HepG2 (cell line): Measurements from ENCODE around the gene SINHCAF. TPM values are rescaled to one million over a fixed set of nuclear protein-coding genes. Genes with fewer than 3 reads are reported as not detected.

Source experiments
- KLF9 ChIP-seq: IDR thresholded peaks from 2 replicates; pipeline ENCODE4 v1.6.1; 2016; ENCODE audit warnings: low read depth
- MBNL3 ChIP-seq: fragments of 250-450 bp; sonication (Bioruptor Pico); conservative IDR thresholded peaks from 2 replicates; pipeline ENCODE4 v1.8.0; 2022; ENCODE audit warnings: mild to moderate bottlenecking, inconsistent platforms
- MXI1 ChIP-seq: IDR thresholded peaks from 3 replicates; pipeline ENCODE4 v1.6.1; 2012; ENCODE audit warnings: low read depth, low read length, inconsistent platforms, borderline replicate concordance
- NFYB ChIP-seq: sonication (generic); formaldehyde crosslinking; IDR thresholded peaks from 2 replicates; pipeline ENCODE4 v1.4.0; 2020; ENCODE audit warnings: missing genetic modification reagents
- POGK ChIP-seq: sonication (generic); formaldehyde crosslinking; conservative IDR thresholded peaks from 2 replicates; pipeline ENCODE4 v1.8.0; 2022; ENCODE audit warnings: mild to moderate bottlenecking, moderate library complexity, missing genetic modification reagents
- SIN3A ChIP-seq: IDR thresholded peaks from 2 replicates; pipeline ENCODE4 v1.6.1; 2011; ENCODE audit warnings: low read depth, mild to moderate bottlenecking, control low read depth, low read length, borderline replicate concordance
- SKIL ChIP-seq: sonication (generic); formaldehyde crosslinking; IDR thresholded peaks from 2 replicates; pipeline ENCODE4 v1.8.0; 2022; ENCODE audit warnings: missing genetic modification reagents, mild to moderate bottlenecking, moderate library complexity, borderline replicate concordance
- TBX2 ChIP-seq: sonication (generic); formaldehyde crosslinking; IDR thresholded peaks from 2 replicates; pipeline ENCODE4 v1.5.0; 2020; ENCODE audit warnings: missing genetic modification reagents, mild to moderate bottlenecking, borderline replicate concordance
- XRCC5 ChIP-seq: fragments of 200-400 bp; formaldehyde crosslinking; optimal IDR thresholded peaks from 2 replicates; pipeline ENCODE3; 2017; ENCODE audit warnings: mild to moderate bottlenecking, low read length
- ZFY ChIP-seq: sonication (generic); formaldehyde crosslinking; IDR thresholded peaks from 2 replicates; pipeline ENCODE4 v1.4.0; 2020; ENCODE audit warnings: missing genetic modification reagents
- ZFYVE20 ChIP-seq: sonication (generic); formaldehyde crosslinking; IDR thresholded peaks from 2 replicates; pipeline ENCODE4 v1.8.0; 2023; ENCODE audit warnings: low read depth, mild to moderate bottlenecking, moderate library complexity, missing genetic modification reagents, borderline replicate concordance
- ZKSCAN5 ChIP-seq: sonication (generic); formaldehyde crosslinking; IDR thresholded peaks from 2 replicates; pipeline ENCODE4 v1.5.1; 2020; ENCODE audit warnings: mild to moderate bottlenecking, missing genetic modification reagents
- ZNF432 ChIP-seq: sonication (generic); formaldehyde crosslinking; IDR thresholded peaks from 2 replicates; pipeline ENCODE4 v1.5.0; 2020; ENCODE audit warnings: missing genetic modification reagents, mild to moderate bottlenecking, borderline replicate concordance
- ZNF567 ChIP-seq: sonication (generic); formaldehyde crosslinking; IDR thresholded peaks from 2 replicates; pipeline ENCODE4 v1.8.1; 2023; ENCODE audit warnings: mild to moderate bottlenecking, missing genetic modification reagents, borderline replicate concordance
- ZNF704 ChIP-seq: sonication (generic); formaldehyde crosslinking; IDR thresholded peaks from 2 replicates; pipeline ENCODE4 v1.8.1; 2023; ENCODE audit warnings: mild to moderate bottlenecking, inconsistent platforms, moderate library complexity, missing genetic modification reagents, borderline replicate concordance
- ZNF792 ChIP-seq: IDR thresholded peaks from 2 replicates; pipeline ENCODE4 v1.6.1; 2016
- polyA plus RNA-seq, 8 experiments: library from polyadenylated mRNA; depleted of rRNA in 3 of 8; stranded (reverse) in 7 of 8; unstranded in 1 of 8; fragments of >200 nt; fragmentation: Illumina TruSeq in 4 of 8; extraction: Trizol in 4 of 8; gene quantifications; 2 replicates each; pipeline versions ENCODE4 v1.2.1 to v1.2.3, GENCODE V29; 2011 to 2016; ENCODE audit warnings: low read depth in 4 of 8, missing spikeins in 1 of 8, mixed read lengths in 1 of 8; ENCODE audit not compliant: insufficient read depth in 1 of 8
- total RNA-seq, 5 experiments: library from RNA; depleted of rRNA; stranded (reverse); fragments of >200 nt; fragmentation: Illumina TruSeq; extraction: Trizol; gene quantifications; 2 replicates each; pipeline ENCODE4 v1.2.3, GENCODE V29; 2016; ENCODE audit warnings: low read depth in 1 of 5
- TF ChIP-seq, protein P1 (sequence below): sonication (generic); formaldehyde crosslinking; IDR thresholded peaks from 2 replicates; pipeline ENCODE4 v1.8.1; 2023; ENCODE audit warnings: mild to moderate bottlenecking, missing genetic modification reagents
- TF ChIP-seq, protein P2 (sequence below): sonication (generic); formaldehyde crosslinking; IDR thresholded peaks from 2 replicates; pipeline ENCODE4 v1.4.0; 2020; ENCODE audit warnings: mild to moderate bottlenecking, missing genetic modification reagents
- TF ChIP-seq, protein P3 (sequence below): IDR thresholded peaks from 2 replicates; pipeline ENCODE4 v1.6.1; 2016; ENCODE audit warnings: low read depth, borderline replicate concordance
- TF ChIP-seq, protein P4 (sequence below): sonication (generic); formaldehyde crosslinking; IDR thresholded peaks from 2 replicates; pipeline ENCODE4 v1.4.0; 2020; ENCODE audit warnings: missing genetic modification reagents

Gene SINHCAF
- total and polyA plus RNA-seq, 2 of the 13 experiments (the other 11 are each of a cell fraction or from before 2014, with no cell fraction given) = 54.6 to 97.8 TPM

DNA sequence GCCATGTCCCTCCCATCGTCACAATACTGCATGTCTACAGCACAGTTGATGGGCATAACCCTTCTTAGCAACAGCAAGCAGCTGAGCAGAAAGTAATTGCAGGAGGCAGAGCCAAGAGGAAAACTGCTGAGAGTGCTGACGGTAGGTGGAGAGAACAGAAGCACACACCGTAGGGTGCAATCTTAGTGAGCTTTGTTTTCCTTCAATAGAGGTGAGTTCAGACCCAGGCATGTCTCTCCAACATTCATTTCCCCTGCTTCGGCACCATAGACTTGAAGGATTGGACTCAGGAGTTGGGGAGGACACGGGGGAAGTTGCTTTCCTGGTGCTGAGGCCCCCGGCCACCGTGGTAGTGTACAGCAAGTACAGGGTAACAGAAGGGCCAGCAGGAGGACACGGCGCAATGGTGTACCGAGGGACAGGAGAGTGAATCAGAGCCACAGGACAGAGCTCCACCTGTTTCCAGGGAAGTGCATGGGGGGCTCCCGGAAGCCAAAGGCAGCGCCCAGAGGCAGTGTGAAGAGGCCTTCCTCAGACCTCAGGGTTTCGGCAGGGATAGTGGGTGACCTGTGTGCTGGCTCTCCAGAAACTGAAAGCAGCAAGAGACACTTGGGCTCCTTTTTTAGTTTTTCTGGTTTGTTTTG is 36.3 kb upstream of the SINHCAF start (continued):
- TF ChIP-seq TBX2 (CRISPR knock-in tag) (no peak), ZKSCAN5 (CRISPR knock-in tag) (no peak), XRCC5 (peak; percentile 11), KLF9 (0 out of 2 replicates have a peak, but pooled peaks have one; percentile 67), MXI1 (no peak; the same call in 2 of the 3 replicates), MBNL3 (CRISPR knock-in tag) (no peak), ZNF792 (CRISPR knock-in tag) (peak; percentile 63), ZFY (CRISPR knock-in tag) (peak; percentile 67), SIN3A (peak; percentile 39; the same call in 1 of the 2 replicates), NFYB (CRISPR knock-in tag) (no peak), ZNF567 (CRISPR knock-in tag) (no peak), ZNF704 (CRISPR knock-in tag) (no peak), SKIL (CRISPR knock-in tag) (no peak), ZNF432 (CRISPR knock-in tag) (no peak), ZFYVE20 (CRISPR knock-in tag) (no peak), POGK (0 out of 2 replicates have a peak, but pooled peaks have one; percentile 31)
- TF ChIP-seq, protein P1, sequence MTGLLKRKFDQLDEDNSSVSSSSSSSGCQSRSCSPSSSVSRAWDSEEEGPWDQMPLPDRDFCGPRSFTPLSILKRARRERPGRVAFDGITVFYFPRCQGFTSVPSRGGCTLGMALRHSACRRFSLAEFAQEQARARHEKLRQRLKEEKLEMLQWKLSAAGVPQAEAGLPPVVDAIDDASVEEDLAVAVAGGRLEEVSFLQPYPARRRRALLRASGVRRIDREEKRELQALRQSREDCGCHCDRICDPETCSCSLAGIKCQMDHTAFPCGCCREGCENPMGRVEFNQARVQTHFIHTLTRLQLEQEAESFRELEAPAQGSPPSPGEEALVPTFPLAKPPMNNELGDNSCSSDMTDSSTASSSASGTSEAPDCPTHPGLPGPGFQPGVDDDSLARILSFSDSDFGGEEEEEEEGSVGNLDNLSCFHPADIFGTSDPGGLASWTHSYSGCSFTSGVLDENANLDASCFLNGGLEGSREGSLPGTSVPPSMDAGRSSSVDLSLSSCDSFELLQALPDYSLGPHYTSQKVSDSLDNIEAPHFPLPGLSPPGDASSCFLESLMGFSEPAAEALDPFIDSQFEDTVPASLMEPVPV (CRISPR knock-in tag) = no peak
- TF ChIP-seq, protein P2, sequence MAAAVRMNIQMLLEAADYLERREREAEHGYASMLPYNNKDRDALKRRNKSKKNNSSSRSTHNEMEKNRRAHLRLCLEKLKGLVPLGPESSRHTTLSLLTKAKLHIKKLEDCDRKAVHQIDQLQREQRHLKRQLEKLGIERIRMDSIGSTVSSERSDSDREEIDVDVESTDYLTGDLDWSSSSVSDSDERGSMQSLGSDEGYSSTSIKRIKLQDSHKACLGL (CRISPR knock-in tag) = no peak; the same call in 1 of the 2 replicates
- TF ChIP-seq, protein P3, sequence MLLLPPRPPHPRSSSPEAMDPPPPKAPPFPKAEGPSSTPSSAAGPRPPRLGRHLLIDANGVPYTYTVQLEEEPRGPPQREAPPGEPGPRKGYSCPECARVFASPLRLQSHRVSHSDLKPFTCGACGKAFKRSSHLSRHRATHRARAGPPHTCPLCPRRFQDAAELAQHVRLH (CRISPR knock-in tag) = 0 out of 2 replicates have a peak, but pooled peaks have one; percentile 18
- TF ChIP-seq, protein P4, sequence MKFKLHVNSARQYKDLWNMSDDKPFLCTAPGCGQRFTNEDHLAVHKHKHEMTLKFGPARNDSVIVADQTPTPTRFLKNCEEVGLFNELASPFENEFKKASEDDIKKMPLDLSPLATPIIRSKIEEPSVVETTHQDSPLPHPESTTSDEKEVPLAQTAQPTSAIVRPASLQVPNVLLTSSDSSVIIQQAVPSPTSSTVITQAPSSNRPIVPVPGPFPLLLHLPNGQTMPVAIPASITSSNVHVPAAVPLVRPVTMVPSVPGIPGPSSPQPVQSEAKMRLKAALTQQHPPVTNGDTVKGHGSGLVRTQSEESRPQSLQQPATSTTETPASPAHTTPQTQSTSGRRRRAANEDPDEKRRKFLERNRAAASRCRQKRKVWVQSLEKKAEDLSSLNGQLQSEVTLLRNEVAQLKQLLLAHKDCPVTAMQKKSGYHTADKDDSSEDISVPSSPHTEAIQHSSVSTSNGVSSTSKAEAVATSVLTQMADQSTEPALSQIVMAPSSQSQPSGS (CRISPR knock-in tag) = no peak
